HEK293 (cell line): ENCODE measurements around the gene DPF3.

Experiments used
- CTCF ChIA-PET: fragments of 350-600 bp; formaldehyde crosslinking; extraction: SDS; loops from one replicate; lab custom pipeline; 2021; ENCODE audit warnings: antibody characterized with exemption; lab: Yijun Ruan, JAX
- POLR2A ChIA-PET: fragments of 300-600 bp; formaldehyde crosslinking; extraction: SDS; loops from one replicate; lab custom pipeline; 2020; ENCODE audit warnings: antibody characterized with exemption, inconsistent platforms; lab: Yijun Ruan, JAX
- H3K27ac ChIP-seq: fragments of 200-500 bp; sonication (Bioruptor generic); 2 replicates; pipeline ENCODE4 v1.5.1; 2014; ENCODE audit warnings: low read depth, low read length, control low read depth, inconsistent platforms; ENCODE audit errors: extremely low read depth
- H3K36me3 ChIP-seq, 2 experiments: fragments of 200-500 bp in 1 of 2; sonication (Bioruptor generic) in 1 of 2; 1 replicate in 1 of 2; 2 replicates in 1 of 2; pipeline ENCODE4 v1.5.1; 2014 to 2017; ENCODE audit warnings: inconsistent platforms in 2 of 2, low read length in 2 of 2; ENCODE audit not compliant: control insufficient read depth in 2 of 2, insufficient read depth in 1 of 2
- H3K4me1 ChIP-seq: fragments of 200-500 bp; sonication (Bioruptor generic); 2 replicates; pipeline ENCODE4 v1.5.1; 2014; ENCODE audit warnings: mild to moderate bottlenecking, low read length, inconsistent platforms; ENCODE audit not compliant: control insufficient read depth, insufficient read depth
- H3K4me3 ChIP-seq: 2 replicates; pipeline ENCODE4 v1.5.1; 2011; ENCODE audit warnings: low read depth, mild to moderate bottlenecking, control low read depth, low read length, moderate library complexity
- H3K9me3 ChIP-seq: fragments of 200-500 bp; sonication (Bioruptor generic); 2 replicates; pipeline ENCODE4 v1.5.1; 2014; ENCODE audit warnings: low read depth, low read length, inconsistent platforms; ENCODE audit not compliant: control insufficient read depth, insufficient read depth
- CTCF ChIP-seq: fragments of 450-650 bp; formaldehyde crosslinking; IDR thresholded peaks from 2 replicates; pipeline ENCODE4 v1.5.1; 2016; ENCODE audit warnings: missing biosample characterization, missing genetic modification characterization
- EGR2 ChIP-seq: fragments of 450-650 bp; formaldehyde crosslinking; IDR thresholded peaks from 2 replicates; pipeline ENCODE4 v1.5.1; 2016; ENCODE audit warnings: low read depth, missing biosample characterization, missing genetic modification characterization
- KLF9 ChIP-seq: fragments of 450-650 bp; formaldehyde crosslinking; IDR thresholded peaks from 2 replicates; pipeline ENCODE4 v1.5.1; 2016; ENCODE audit warnings: missing biosample characterization, missing genetic modification characterization, low read depth
- OVOL3 ChIP-seq: fragments of 450-650 bp; formaldehyde crosslinking; IDR thresholded peaks from 2 replicates; pipeline ENCODE4 v1.5.1; 2016; ENCODE audit warnings: missing biosample characterization, missing genetic modification characterization
- RBAK ChIP-seq: fragments of 450-650 bp; formaldehyde crosslinking; IDR thresholded peaks from 2 replicates; pipeline ENCODE4 v1.5.1; 2016; ENCODE audit warnings: missing biosample characterization, missing genetic modification characterization
- SCRT1 ChIP-seq: fragments of 450-650 bp; formaldehyde crosslinking; IDR thresholded peaks from 2 replicates; pipeline ENCODE4 v1.5.1; 2016; ENCODE audit warnings: missing biosample characterization, missing genetic modification characterization, borderline replicate concordance
- ZBTB7A ChIP-seq: fragments of 450-650 bp; formaldehyde crosslinking; IDR thresholded peaks from 2 replicates; pipeline ENCODE4 v1.5.1; 2016; ENCODE audit warnings: low read depth, missing biosample characterization, missing genetic modification characterization
- ZBTB8A ChIP-seq: fragments of 450-650 bp; formaldehyde crosslinking; IDR thresholded peaks from 2 replicates; pipeline ENCODE4 v1.5.1; 2016; ENCODE audit warnings: missing biosample characterization, missing genetic modification characterization
- ZNF23 ChIP-seq: fragments of 450-650 bp; formaldehyde crosslinking; IDR thresholded peaks from 2 replicates; pipeline ENCODE4 v1.5.1; 2016; ENCODE audit warnings: missing biosample characterization, missing genetic modification characterization, borderline replicate concordance
- ZNF416 ChIP-seq: fragments of 450-650 bp; formaldehyde crosslinking; IDR thresholded peaks from 2 replicates; pipeline ENCODE4 v1.5.1; 2016; ENCODE audit warnings: missing biosample characterization, missing genetic modification characterization
- ZNF530 ChIP-seq: fragments of 450-650 bp; formaldehyde crosslinking; IDR thresholded peaks from 2 replicates; pipeline ENCODE4 v1.5.1; 2016; ENCODE audit warnings: low read depth, missing biosample characterization, missing genetic modification characterization
- ZNF596 ChIP-seq: fragments of 450-650 bp; IDR thresholded peaks from 2 replicates; pipeline ENCODE4 v1.5.0; 2018; ENCODE audit warnings: missing biosample characterization, mild to moderate bottlenecking, missing genetic modification characterization, moderate library complexity
- TF ChIP-seq, protein P1 (sequence below): fragments of 450-650 bp; formaldehyde crosslinking; conservative IDR thresholded peaks from 2 replicates; pipeline ENCODE4 v1.5.1; 2016; ENCODE audit warnings: low read depth, missing biosample characterization, missing genetic modification characterization
- TF ChIP-seq, protein P2 (sequence below): fragments of 450-650 bp; formaldehyde crosslinking; IDR thresholded peaks from 2 replicates; pipeline ENCODE4 v1.5.1; 2016; ENCODE audit warnings: missing biosample characterization, missing genetic modification characterization
- TF ChIP-seq, protein P3 (sequence below): fragments of 450-650 bp; formaldehyde crosslinking; IDR thresholded peaks from 2 replicates; pipeline ENCODE4 v1.5.1; 2016; ENCODE audit warnings: missing biosample characterization, missing genetic modification characterization

The DPF3 gene

GRCh38 chr14:72636094-72636493 is 257.8 kb downstream of the DPF3 start (continued):
- TF ChIP-seq RBAK (tag by site-specific recombination) (no peak), ZNF596 (tag by site-specific recombination) (no peak)
- TF ChIP-seq, all 188 proteins: peak for 0

- no peak overlapping the region for H3K4me3 ChIP-seq
- no peaks in the 10 kb centered on the region for H3K4me1 ChIP-seq
- CTCF ChIA-PET: interaction anchor here (1.1 kb wide), 1 partner anchor 10 kb away, joined by 6 read pairs; no protein-coding TSS in a partner anchor
- no peak for TF ChIP-seq EGR2 (tag by site-specific recombination)
- no peak for TF ChIP-seq ZNF416 (tag by site-specific recombination)
- no peak for TF ChIP-seq SCRT1 (tag by site-specific recombination)
- TF ChIP-seq ZBTB8A (tag by site-specific recombination): no peak
- TF ChIP-seq ZNF530 (tag by site-specific recombination): no peak
- TF ChIP-seq OVOL3 (tag by site-specific recombination): no peak
- TF ChIP-seq CTCF: no peak
- TF ChIP-seq ZBTB7A: no peak
- TF ChIP-seq, protein P1, sequence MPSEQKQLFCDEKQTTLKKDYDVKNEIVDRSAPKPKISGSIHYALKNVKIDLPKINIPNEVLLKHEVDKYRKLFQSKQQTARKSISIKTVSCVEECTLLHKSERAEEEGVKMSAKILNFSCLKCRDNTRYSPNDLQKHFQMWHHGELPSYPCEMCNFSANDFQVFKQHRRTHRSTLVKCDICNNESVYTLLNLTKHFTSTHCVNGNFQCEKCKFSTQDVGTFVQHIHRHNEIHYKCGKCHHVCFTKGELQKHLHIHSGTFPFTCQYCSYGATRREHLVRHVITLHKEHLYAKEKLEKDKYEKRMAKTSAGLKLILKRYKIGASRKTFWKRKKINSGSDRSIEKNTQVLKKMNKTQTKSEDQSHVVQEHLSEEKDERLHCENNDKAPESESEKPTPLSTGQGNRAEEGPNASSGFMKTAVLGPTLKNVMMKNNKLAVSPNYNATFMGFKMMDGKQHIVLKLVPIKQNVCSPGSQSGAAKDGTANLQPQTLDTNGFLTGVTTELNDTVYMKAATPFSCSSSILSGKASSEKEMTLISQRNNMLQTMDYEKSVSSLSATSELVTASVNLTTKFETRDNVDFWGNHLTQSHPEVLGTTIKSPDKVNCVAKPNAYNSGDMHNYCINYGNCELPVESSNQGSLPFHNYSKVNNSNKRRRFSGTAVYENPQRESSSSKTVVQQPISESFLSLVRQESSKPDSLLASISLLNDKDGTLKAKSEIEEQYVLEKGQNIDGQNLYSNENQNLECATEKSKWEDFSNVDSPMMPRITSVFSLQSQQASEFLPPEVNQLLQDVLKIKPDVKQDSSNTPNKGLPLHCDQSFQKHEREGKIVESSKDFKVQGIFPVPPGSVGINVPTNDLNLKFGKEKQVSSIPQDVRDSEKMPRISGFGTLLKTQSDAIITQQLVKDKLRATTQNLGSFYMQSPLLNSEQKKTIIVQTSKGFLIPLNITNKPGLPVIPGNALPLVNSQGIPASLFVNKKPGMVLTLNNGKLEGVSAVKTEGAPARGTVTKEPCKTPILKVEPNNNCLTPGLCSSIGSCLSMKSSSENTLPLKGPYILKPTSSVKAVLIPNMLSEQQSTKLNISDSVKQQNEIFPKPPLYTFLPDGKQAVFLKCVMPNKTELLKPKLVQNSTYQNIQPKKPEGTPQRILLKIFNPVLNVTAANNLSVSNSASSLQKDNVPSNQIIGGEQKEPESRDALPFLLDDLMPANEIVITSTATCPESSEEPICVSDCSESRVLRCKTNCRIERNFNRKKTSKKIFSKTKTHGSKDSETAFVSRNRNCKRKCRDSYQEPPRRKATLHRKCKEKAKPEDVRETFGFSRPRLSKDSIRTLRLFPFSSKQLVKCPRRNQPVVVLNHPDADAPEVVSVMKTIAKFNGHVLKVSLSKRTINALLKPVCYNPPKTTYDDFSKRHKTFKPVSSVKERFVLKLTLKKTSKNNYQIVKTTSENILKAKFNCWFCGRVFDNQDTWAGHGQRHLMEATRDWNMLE (tag by site-specific recombination): no peak
- TF ChIP-seq, protein P2, sequence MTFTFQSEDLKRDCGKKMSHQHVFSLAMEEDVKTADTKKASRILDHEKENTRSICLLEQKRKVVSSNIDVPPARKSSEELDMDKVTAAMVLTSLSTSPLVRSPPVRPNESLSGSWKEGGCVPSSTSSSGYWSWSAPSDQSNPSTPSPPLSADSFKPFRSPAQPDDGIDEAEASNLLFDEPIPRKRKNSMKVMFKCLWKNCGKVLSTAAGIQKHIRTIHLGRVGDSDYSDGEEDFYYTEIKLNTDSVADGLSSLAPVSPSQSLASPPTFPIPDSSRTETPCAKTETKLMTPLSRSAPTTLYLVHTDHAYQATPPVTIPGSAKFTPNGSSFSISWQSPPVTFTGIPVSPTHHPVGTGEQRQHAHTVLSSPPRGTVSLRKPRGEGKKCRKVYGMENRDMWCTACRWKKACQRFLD (tag by site-specific recombination): no peak
- TF ChIP-seq, protein P3, sequence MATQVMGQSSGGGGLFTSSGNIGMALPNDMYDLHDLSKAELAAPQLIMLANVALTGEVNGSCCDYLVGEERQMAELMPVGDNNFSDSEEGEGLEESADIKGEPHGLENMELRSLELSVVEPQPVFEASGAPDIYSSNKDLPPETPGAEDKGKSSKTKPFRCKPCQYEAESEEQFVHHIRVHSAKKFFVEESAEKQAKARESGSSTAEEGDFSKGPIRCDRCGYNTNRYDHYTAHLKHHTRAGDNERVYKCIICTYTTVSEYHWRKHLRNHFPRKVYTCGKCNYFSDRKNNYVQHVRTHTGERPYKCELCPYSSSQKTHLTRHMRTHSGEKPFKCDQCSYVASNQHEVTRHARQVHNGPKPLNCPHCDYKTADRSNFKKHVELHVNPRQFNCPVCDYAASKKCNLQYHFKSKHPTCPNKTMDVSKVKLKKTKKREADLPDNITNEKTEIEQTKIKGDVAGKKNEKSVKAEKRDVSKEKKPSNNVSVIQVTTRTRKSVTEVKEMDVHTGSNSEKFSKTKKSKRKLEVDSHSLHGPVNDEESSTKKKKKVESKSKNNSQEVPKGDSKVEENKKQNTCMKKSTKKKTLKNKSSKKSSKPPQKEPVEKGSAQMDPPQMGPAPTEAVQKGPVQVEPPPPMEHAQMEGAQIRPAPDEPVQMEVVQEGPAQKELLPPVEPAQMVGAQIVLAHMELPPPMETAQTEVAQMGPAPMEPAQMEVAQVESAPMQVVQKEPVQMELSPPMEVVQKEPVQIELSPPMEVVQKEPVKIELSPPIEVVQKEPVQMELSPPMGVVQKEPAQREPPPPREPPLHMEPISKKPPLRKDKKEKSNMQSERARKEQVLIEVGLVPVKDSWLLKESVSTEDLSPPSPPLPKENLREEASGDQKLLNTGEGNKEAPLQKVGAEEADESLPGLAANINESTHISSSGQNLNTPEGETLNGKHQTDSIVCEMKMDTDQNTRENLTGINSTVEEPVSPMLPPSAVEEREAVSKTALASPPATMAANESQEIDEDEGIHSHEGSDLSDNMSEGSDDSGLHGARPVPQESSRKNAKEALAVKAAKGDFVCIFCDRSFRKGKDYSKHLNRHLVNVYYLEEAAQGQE (tag by site-specific recombination): no peak
- TF ChIP-seq KLF9: no peak
- TF ChIP-seq ZNF23 (tag by site-specific recombination): no peak
- H3K36me3 ChIP-seq: no peaks in the 10 kb centered on the region
- POLR2A ChIA-PET: no interaction called here
- H3K27ac ChIP-seq: no peak overlapping the region
- no peaks in the 10 kb centered on the region for H3K9me3 ChIP-seq
These were observed 258.9 kb downstream of the DPF3 start for GRCh38 chr14:72634691-72635616.
